GM18867 (cell line): Measurements from ENCODE around the gene SERINC2.

ENCODE experiments used
- ATAC-seq: cut with Tn5 transposase; IDR thresholded peaks from one replicate; pipeline ENCODE4 v1.9.1; 2021; ENCODE audit warnings: mild to moderate bottlenecking, moderate library complexity; ENCODE audit not compliant: unreplicated experiment

The SERINC2 gene

DNA sequence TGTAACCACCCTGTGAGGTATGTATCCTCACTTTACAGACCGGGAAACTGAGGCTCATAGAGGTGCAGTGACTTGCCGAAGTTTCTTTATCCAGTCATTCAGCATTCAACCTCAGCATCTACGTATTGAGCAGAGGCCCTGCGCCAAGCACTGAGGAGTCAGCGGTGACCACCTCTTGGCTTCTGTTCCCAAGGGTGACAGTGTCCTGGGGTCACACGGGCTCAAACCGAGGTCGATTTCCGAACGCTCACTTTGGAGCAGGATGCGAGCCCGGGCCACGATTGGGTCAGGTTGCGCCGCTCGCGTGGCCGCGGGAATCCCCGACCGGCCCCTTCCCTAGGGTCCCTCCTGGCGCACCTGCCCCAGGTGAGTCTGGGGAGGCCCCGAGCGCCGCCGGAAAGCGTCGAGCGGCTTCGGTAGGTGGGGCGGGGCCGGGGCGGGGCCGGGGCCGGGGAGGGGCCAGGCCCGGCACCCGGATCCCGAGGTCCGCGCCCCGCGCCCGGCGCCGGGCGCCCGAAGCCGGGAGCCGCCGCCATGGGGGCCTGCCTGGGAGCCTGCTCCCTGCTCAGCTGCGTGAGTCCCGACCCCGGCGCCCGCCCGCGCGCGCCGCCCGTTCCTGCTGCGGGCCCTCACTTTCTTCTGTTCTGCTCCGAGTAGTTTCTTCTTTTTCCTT, at the start of gene SERINC2:
SERINC2 (plus strand) TSS at position 482 of the 673 bp plus-strand sequence; CDS start at position 535, 53 bp downstream.
- ATAC-seq = peak; percentile 54

DNA sequence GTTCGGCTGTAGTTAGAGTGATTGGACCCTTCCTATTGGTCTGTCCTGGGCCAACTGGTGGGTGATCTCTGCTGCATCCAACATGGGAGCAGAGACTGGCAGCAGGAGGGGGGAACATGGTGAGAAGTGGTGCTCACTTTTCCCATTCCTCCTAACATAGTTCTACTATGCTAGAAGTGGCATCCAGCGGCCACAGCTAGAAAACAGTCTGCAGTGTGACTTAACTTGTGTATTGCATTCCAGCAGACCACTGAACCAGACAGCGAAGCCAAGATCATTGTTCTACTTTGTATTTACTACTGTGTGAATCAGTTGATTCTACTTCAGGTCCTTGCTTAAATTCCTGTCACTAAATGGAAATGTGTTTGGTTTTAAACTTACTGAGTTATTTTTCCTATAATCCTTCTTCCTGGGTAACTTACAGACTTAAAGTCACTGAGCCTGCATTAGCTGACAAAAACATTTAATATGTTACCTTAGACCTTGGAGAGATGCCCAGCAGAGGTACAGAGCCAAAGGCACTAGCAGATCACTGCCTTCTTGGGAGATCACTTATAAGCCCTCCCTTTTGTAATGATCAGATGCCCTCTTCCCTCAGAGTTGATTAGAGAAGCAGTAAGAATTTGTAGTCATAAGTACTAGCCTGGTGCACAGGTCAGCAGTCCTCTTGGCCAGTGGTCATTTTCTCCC, 48.3 kb upstream of the SERINC2 start:
- no peak for ATAC-seq

DNA sequence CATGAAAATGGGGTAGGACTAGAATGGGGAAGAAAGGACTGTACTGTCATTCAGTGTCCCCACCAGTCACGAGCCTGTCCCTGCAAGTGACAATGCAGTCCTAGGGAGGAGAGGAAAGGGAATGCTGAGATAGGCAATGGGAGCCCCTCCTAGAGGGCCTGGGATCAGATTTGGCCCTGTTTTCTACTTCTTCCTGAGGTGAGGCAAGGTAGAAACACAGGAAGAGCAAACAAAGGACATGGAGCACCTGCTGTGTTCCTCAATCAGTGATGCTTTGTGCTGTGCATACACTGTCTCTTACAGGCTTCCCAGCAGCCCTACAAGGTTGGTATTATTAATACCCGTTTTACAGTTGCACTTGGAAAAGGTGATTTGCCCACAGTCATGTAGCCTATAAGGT, 46.2 kb upstream of the SERINC2 start:
- no peak for ATAC-seq

DNA sequence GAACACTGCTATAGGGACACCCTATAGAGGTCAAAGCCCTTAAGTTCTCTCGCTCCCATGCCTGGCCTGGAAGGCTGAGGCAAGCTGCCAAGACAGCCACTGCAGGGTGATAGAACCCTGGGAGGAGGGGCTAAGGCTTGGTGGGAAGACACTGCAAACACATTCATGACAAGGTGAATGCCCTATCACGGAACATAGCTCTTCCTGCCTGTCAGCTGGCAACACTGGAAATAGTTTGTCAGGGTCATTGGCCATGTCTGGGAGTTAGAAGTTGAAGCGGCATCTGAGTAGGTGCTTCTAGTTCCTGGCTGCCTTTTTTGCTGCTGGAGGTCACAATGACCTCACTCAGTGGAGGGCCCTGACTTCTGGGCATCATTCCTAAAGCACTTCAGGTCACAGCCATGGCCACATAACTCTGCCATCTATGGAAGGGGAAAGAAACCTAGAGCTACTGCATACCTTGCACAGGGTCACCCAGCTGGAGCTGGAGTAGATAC, 44.4 kb upstream of the SERINC2 start:
- ATAC-seq = no peak

DNA sequence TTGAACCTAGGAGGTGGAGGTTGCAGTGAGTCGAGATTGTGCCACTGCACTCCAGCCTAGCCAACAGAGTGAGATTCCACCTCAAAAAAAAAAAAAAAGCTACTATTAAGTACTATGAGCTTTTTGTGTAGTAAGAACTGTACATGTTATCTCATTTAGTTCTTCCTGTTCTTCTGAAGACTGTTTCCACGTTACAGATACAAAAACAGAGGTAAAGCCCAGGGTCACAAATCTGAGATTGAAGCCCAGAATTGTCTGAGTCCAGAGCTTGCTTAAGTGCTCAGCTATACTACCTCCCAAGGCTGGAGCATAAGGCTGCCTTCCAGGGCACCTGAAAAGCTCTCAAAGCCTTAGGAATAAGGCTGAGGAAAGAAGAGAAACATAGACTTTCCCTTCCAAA, 43.0 kb upstream of the SERINC2 start:
- ATAC-seq = no peak

DNA sequence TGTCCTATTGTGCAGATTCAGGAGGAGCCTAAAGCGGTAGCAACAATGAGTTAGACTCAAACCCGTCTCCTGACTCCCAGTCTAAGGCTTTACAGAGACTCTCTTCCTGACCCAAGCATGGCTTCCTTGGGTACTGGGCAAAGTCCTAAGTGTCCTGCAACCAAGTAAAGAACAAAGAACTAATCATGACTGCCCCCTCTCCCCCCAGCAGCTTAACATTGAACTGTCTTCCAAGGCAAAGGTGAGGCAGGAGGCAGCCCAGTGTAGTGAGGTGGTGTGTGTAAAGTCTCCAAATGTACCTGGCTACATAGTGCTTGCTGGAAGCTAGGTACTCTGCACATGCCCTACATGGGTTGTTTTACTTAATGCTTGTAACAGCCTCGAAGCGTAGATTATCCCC, 42.4 kb upstream of the SERINC2 start:
- no peak for ATAC-seq

DNA sequence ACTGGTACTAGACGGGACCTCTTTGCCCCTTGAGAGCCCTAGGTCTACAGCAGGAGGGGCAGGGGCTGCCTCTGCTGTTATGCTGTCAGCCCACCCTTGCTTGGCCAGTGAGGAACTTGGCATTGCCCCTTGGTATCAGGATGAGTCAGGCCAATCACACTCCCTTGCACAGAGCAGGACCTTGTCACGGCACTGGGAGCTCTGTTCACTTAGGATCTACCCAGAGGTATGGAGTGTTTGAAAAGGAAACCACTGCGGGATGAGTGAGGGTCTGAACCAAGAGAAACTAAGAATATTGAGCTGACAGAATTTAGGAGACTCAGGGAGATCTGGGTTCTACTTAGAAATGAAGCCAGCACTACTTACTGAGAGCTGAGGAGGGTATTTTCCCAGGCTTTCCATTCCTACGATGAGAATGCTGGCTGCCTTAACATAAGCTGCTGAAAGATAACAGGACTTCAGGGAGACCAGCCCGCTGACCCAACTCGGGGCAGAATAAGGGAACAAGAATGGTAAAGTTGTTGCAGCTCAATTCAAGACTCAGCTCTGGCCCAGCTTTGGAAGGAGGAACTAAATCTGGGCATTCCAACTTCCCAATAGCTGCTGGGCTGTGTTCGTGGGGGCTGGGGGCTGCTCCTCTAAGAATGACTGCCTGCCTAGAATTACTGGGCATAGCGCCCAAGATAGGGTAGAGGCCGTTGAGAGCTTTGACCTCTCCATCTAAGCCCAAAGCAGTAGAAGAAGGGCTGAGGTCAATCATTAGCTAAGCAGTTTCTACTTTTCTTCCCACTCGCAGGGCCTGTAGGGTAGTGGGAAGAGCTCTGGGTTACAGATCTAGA, 41.7 kb upstream of the SERINC2 start:
- ATAC-seq = no peak

DNA sequence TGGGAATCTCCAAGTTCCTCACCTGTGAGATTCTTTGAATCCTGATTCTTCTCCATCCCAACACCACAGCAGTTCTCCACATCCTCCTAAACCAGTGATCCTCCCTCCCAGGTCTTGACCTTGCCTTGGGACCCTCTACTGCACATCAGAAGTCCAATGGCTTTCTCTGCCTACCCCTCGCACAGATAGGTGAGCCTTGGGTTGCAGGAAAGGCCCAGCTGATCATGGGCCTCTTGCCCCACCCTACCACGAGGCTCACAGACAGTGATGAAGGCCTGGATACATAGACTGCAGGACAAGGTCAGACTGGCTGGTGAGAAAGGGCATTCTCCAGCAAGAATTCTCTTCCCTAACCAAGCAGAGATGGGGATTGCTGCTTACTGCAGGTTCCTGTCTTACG, 41.0 kb upstream of the SERINC2 start:
- no peak for ATAC-seq

DNA sequence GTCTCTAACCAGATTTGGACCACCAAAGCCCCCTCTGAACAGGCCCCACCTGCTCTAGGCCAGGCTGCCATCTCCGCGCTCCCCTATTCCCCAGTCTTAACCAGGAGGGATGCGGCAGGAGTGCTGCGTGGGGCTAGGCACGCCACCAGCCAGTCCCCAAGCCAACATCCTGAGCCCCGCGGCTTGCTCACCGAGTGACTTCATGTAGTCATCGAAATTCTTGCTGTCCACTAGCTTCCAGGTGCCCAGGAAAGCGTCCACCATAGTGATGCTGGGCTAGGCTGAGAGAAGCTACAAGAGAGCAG, 40.3 kb upstream of the SERINC2 start:
- ATAC-seq = no peak

DNA sequence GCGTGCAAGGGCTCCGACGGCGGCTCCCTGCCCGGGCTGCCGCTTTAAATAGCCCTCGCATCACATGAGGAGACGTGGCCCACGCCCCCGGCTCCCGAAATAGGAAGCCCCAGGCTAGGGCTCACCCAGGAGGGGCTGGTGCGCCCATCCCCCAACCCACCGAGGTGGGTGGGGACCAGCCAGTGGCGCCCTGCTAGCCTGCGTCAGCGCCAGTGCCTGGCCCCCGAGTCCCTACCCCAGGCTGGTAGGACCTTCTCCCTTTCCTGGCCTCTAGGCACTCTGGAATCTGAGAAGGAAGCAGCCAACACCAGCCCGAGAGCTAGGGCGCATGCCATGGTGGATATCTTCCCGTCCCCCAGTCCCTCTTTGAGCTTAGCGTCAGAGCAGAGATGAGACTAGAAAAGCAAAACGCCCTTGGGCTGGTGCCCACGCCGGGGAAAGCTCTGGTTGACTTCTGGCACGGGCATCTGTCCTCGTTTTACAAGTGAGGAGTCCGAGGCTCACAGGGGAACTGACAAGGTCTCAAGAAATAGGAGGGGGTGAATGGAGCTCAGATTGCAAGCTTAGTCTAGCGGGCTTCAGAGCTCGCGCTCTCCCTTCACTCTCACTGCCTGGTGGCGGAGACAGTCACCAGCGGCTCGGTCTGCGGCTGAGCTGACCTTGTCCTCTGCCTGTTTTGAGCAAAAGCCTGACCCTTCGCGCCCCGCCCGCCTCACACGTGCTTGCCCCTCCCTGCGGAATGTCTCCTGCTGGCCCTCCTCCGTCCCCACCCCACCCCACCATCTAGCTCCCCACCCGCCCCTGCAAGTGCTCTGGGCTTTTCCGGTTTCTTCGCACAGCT, 39.7 kb upstream of the SERINC2 start, which contains the start of gene FABP3:
FABP3 (minus strand) TSS at position 21 of the 841 bp plus-strand sequence. CDS start 62 bp downstream, outside the sequence.
- ATAC-seq = no peak

DNA sequence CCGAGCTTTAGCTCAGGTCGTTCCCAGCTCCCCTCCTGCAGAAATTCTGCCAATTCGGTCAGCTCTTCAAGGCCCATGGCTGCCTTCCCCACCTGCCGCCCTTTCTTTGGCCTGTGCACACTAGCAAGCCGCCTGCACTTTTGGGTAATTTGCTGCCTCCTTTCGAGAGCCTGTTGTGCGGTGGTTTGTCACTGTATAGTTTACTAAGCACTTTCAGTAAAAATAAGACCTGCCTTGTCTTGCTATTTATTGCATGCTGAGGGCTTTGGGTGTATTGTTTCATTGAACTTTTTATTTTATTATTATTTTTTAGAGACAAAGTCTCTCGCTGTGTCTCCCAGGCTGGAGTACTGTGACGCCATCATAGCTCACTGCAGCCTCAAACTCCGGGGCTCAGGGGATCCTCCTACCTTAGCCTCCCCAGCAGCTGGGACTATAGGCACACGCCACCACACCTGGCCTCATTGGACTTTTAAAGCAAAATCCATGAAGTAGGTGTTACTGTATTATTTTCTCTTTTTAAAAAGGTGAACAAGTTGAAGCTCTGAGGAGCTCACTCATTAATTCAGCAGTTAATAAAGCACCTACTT, 39.0 kb upstream of the SERINC2 start:
- ATAC-seq = no peak

DNA sequence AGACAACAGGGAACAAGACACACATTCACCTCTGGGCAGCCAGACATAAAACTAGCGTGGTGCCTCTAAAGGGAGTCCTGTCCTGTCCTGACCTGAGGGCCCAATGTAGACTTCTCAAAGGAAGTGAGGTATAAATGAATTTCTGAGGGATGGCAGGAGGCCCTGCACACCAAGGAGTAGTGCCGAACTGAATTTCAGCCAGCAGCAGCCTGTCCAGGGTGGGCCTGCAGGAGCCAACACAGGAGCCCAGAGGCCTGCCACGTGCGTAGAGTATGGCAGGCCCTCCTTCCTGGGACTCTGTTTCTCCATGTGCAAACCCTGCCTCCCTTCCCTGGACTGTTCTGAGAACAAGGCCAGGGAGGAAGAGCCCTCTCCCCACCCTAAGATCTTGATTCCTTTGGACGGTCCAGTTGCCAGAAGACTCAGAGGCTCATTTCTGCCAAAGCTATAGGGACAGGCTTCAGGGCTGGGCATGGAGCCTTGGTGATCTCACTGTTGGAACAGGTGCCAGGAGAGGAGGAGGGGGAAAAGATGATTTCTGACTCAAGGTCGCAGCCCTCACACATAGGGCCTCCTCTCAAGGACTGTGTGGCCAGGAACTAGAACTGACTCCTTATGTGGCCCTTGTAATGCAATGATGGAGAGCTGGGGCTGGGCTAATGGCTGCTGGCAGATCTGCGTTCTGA, 38.4 kb upstream of the SERINC2 start:
- ATAC-seq = no peak

DNA sequence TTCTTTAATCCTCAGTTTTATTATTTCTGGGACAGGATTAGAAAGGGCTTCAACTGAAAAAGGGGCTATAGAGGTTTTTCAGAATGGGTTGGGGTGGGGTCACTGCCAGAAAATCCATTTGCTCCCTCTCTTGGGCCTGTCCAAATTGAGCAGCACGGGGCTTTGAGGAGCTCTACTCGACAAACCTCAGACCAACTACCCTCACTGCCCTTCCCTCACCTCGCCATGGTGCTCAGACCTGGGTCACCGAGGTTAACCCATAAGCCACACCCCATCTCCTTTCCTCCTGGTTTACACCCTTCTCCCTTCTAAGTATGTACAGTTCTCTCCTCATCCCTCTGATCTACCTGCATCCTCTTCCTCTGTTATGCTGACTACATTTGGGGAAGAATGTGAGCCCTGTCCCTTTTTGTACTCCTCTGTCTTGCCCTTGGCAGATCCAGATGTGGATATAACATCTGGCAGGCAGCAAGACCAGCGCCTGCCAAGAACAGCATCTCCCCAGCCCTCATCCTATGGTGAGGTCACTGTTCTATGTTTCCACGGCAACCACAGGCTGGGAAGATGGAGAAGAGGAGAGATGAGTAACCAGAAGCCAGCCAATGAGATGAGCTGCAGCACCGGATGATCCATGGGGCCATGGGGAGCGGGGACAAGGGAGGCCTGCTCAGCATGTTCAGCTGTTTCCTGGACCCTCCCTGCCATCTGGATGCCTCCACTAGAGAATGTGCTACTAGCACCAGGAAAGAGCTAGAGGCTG, 36.5 kb upstream of the SERINC2 start:
- no peak for ATAC-seq

DNA sequence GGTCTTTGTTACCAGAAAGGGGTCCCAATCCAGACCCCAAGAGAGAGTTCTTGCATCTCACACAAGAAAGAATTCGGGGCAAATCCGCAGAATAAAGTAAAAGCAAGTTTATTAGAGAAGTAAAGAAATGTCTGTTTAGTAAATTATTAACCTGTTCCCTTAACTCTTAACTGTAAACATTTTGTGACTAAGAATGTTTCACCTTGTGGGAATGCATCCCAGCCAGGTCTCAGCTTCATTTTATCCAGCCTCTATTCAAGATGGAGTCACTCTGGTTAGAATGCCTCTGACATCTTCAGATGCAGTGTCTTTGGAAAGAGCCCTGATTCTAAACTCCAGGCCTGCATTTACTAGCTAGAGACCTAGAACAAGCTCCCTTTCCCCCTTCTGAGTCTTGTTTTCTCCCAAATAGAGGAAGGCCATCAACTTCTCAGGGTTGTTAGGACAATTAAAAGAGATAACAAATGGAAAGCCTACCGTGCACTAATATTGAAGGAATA, 35.6 kb upstream of the SERINC2 start:
- ATAC-seq = no peak

DNA sequence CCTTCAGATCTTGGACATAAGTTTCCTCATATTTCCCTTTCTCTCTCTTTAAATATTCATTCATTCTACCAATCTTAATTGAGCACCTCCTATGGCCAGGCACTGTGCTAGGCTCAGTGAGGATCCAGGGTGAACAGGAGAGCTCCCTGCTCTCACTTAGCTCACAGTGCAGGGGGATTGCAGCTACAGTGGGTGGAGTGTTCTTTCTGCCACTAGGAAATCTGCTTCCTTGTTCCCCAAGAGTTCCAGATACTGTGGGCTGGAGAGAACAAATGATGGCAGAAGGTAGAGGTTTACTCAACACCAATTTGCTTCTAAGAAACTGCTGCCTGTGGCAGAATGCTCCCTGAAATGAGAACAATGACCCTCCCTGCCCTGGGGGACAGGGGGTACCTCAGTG, 35.0 kb upstream of the SERINC2 start:
- no peak for ATAC-seq

DNA sequence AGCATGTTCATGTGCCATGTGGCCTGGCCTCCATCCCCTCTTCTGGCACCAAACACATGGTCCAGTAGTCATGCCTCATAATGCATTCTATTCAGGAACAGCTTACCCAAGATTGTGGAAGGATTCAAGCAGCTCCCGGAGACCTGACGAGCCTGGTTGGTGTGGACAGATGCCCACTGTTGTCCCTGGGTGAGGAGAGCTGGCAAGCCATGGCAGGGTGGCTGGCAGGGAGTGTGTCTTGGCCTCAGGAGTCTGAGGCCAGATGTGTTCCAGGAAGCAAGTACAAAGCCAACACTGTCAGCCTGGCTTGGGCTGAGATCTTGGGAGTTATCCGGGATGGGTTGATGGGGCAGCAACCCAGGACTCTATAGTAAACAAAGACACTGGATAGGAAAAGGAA, 32.8 kb upstream of the SERINC2 start:
- no peak for ATAC-seq

DNA sequence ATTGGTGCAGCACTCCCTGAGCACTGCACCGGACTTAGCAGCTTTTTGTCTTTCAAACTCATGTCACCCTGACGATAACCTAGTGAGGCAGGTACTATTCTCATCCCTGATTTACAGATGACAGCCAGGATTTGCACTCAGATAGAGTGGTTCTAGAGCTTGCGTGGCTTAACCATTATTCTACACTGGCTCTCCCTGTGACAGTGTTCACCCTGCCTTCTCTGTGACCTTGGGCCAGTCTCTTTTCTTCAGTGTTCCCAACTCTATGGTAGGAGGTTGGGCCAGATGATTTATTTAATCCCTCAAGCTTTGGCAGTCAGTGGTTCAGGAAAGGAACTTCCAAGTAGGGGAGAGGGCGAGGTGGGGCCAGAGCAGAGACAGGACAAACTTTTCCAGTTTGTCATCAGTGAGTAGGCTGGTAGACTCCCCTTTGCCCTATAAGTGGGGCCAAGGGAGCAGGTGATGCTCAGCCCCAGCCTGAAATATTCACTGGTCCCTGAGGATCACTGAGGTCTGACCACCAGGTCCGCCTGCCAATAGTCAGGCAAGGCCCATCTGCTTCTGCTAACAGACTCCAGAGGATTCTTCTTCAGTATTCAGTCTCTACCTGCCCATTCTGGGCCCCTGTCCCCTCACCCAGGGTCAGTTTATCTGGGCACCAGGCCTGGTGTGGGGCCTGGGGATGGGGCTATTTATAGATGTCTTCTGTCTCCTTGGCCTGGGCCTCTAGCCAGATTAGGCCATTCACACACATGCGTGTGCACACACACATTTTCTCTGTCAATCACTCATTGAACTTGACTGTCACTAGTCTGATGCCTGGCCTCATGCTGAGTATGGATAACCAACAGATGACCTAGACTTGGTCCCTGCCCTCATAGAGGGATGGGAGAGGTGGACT, 31.4 kb upstream of the SERINC2 start:
- no peak for ATAC-seq
